GM19193 (cell line): Measurements from ENCODE around the gene CAMP.

Source experiments
- POLR2A ChIP-seq: IDR thresholded peaks from 4 replicates; pipeline ENCODE4 v1.6.1; 2011; ENCODE audit not compliant: insufficient read depth, insufficient read length; ENCODE audit errors: extremely low read depth

Gene CAMP

GRCh38 chr3:48222616-48223513 is at the start of gene CAMP:
TSS of gene CAMP (plus strand) at chr3:48223495. CDS start at chr3:48223512, 17 bp downstream.
- no peak for TF ChIP-seq POLR2A

- TF ChIP-seq POLR2A: no peak
Measured at GRCh38 chr3:48178072-48178471, 45.2 kb upstream of the CAMP start.

GRCh38 chr3:48180021-48180420 is 43.3 kb upstream of the CAMP start:
- no peak for TF ChIP-seq POLR2A

- no peak for TF ChIP-seq POLR2A
Measured at GRCh38 chr3:48180531-48181253, 42.6 kb upstream of the CAMP start.

GRCh38 chr3:48184299-48184698 is 39.0 kb upstream of the CAMP start:
- TF ChIP-seq POLR2A: no peak

GRCh38 chr3:48185129-48185528 is 38.2 kb upstream of the CAMP start:
- TF ChIP-seq POLR2A: no peak

GRCh38 chr3:48186631-48187300 is 36.5 kb upstream of the CAMP start:
- no peak for TF ChIP-seq POLR2A

GRCh38 chr3:48187301-48187578 is 36.1 kb upstream of the CAMP start:
- no peak for TF ChIP-seq POLR2A

GRCh38 chr3:48187579-48188265 is 35.6 kb upstream of the CAMP start:
- no peak for TF ChIP-seq POLR2A

- peak; percentile 76 for TF ChIP-seq POLR2A
Measured at GRCh38 chr3:48188266-48189201, 34.8 kb upstream of the CAMP start, which contains the start of gene CDC25A. TSS of gene CDC25A (minus strand) at chr3:48188417. CDS start at chr3:48187947, 470 bp downstream.

GRCh38 chr3:48189321-48189720 is 34.0 kb upstream of the CAMP start:
- TF ChIP-seq POLR2A: no peak

- TF ChIP-seq POLR2A: no peak
Measured at GRCh38 chr3:48190911-48191310, 32.4 kb upstream of the CAMP start.

- TF ChIP-seq POLR2A: no peak
Measured at GRCh38 chr3:48194446-48195071, 28.7 kb upstream of the CAMP start.
